Esophagus mucosa (tissue), 1 donor: Measurements from ENCODE around the gene BCL6. TPM values are rescaled to one million over a fixed set of nuclear protein-coding genes. Genes with fewer than 3 reads are reported as not detected.

Source experiments
- total RNA-seq: library from RNA; stranded (reverse); gene quantifications from one replicate; pipeline ENCODE4 v1.2.4, GENCODE V29; 2023
- donor health status: DM: yes; HTN: yes; CAD: no.

Gene BCL6
- total RNA-seq, 1 donor from 2014 or later = 40.1 TPM

Other genes starting within 250 kb of the BCL6 start
- gene SST, start 75.1 kb downstream of the BCL6 start, total RNA-seq = not detected
- not detected for gene RTP2, start 42.9 kb downstream of the BCL6 start, total RNA-seq